Ishikawa (cell line): ENCODE measurements around the gene LRTM2.

Source experiments
- CEBPB ChIP-seq: IDR thresholded peaks from 2 replicates; pipeline ENCODE4 v1.6.1; 2012
- EGR1 ChIP-seq: IDR thresholded peaks from 2 replicates; pipeline ENCODE4 v1.6.1; 2012
- EP300 ChIP-seq: IDR thresholded peaks from 2 replicates; pipeline ENCODE4 v1.6.1; 2012; ENCODE audit warnings: borderline replicate concordance
- RAD21 ChIP-seq: IDR thresholded peaks from 2 replicates; pipeline ENCODE4 v1.6.1; 2012; ENCODE audit warnings: low read depth
- TCF12 ChIP-seq: IDR thresholded peaks from 2 replicates; pipeline ENCODE4 v1.6.1; 2012; ENCODE audit warnings: low read depth
- USF1 ChIP-seq: IDR thresholded peaks from 2 replicates; pipeline ENCODE4 v1.6.1; 2012
- ZBTB7A ChIP-seq: IDR thresholded peaks from 2 replicates; pipeline ENCODE4 v1.6.1; 2012; ENCODE audit warnings: low read depth

- TF ChIP-seq CEBPB: no peak
- TF ChIP-seq ZBTB7A: no peak
- no peak for TF ChIP-seq EP300
- no peak for TF ChIP-seq EGR1
- no peak for TF ChIP-seq RAD21
- no peak for TF ChIP-seq TCF12
- TF ChIP-seq USF1: no peak
Observed at GRCh38 chr12:1808036-1808797, 12.1 kb upstream of the LRTM2 start.
